Left ventricle myocardium inferior (tissue), 1 donor: ENCODE data around the gene CLPSL2. TPM values are rescaled to one million over a fixed set of nuclear protein-coding genes. Genes with fewer than 3 reads are reported as not detected.
"Not testable (repeated sequence)": the region's sequence is repeated elsewhere in the genome, so short reads cannot be mapped to it uniquely, and the experiment has no call there.

Source experiments
- DNase-seq: peaks from one replicate; pipeline ENCODE4 v3.0.0-alpha.2; 2020
- H3K27ac ChIP-seq: fragments of 200-600 bp; replicated peaks from 2 replicates; pipeline ENCODE4 v1.8.0; 2021
- H3K27me3 ChIP-seq: fragments of 200-600 bp; 2 replicates; pipeline ENCODE4 v1.8.0; 2021; ENCODE audit warnings: low read depth
- H3K36me3 ChIP-seq: fragments of 200-600 bp; 2 replicates; pipeline ENCODE4 v1.8.0; 2021
- H3K4me1 ChIP-seq: fragments of 200-600 bp; 2 replicates; pipeline ENCODE4 v1.8.0; 2021
- H3K4me3 ChIP-seq: fragments of 200-600 bp; 2 replicates; pipeline ENCODE4 v1.8.0; 2021; ENCODE audit warnings: mild to moderate bottlenecking, moderate library complexity
- H3K9me3 ChIP-seq: fragments of 200-600 bp; replicated peaks from 2 replicates; pipeline ENCODE4 v1.8.0; 2021
- CTCF ChIP-seq: fragments of 200-600 bp; IDR thresholded peaks from 2 replicates; pipeline ENCODE4 v1.8.0; 2021; ENCODE audit warnings: antibody characterized with exemption, mild to moderate bottlenecking, borderline replicate concordance
- intact Hi-C: fragments of 100-400 bp; cut with micrococcal nuclease; formaldehyde crosslinking; loops from one replicate; pipeline ENCODE4 v1.11.0; 2022
- total RNA-seq: library from RNA; stranded (reverse); fragmentation: NEBNext Ultra II Directional; extraction: Animal tissue kit (Norgen Biotek cat#: 25700); gene quantifications from one replicate; pipeline ENCODE4 v1.2.1, GENCODE V29; 2021
- donor health status: DM: no; HTN: yes; CAD: no; lungs with severe emphysema.

CLPSL2 gene
- total RNA-seq, 1 donor from 2014 or later, result not detected

- Histone ChIP-seq H3K27ac (peak overlapping the region; percentile 100), H3K27me3 (no peaks in the 10 kb centered on the region), H3K4me3 (no peak overlapping the region), H3K4me1 (peaks cover 88% of the 10 kb centered on the region), H3K36me3 (no peaks in the 10 kb centered on the region), H3K9me3 (no peaks in the 10 kb centered on the region)
- DNase-seq, result no peak
- no peak for TF ChIP-seq CTCF
- intact Hi-C loops, result no loop called here
Measured at GRCh38 chr6:35729722-35730121, 46.7 kb upstream of the CLPSL2 start.

GRCh38 chr6:35730745-35731413 lies 45.5 kb upstream of the CLPSL2 start:
- intact Hi-C loops, result no loop called here
- no peaks in the 10 kb centered on the region for H3K9me3 ChIP-seq
- peaks cover 79% of the 10 kb centered on the region for H3K4me1 ChIP-seq
- H3K27ac ChIP-seq, result peak overlapping the region; percentile 100
- DNase-seq, result no peak
- H3K27me3 ChIP-seq, result no peaks in the 10 kb centered on the region
- TF ChIP-seq CTCF, result no peak
- no peaks in the 10 kb centered on the region for H3K36me3 ChIP-seq
- H3K4me3 ChIP-seq, result peak overlapping the region; percentile 75

- Histone ChIP-seq H3K27me3 (no peaks in the 10 kb centered on the region), H3K4me3 (peak overlapping the region; percentile 75), H3K4me1 (peaks cover 79% of the 10 kb centered on the region), H3K9me3 (no peaks in the 10 kb centered on the region), H3K27ac (peak overlapping the region; percentile 100), H3K36me3 (no peaks in the 10 kb centered on the region)
- no peak for TF ChIP-seq CTCF
- peak; percentile 99 for DNase-seq
- intact Hi-C loops, result no loop called here
Measured at GRCh38 chr6:35731414-35731735, 45.0 kb upstream of the CLPSL2 start.

- peak; percentile 46 for TF ChIP-seq CTCF
- peaks cover 78% of the 10 kb centered on the region for H3K4me1 ChIP-seq
- DNase-seq, result peak; percentile 99
- H3K9me3 ChIP-seq, result no peaks in the 10 kb centered on the region
- intact Hi-C loops, result no loop called here
- H3K4me3 ChIP-seq, result peak overlapping the region; percentile 75
- no peaks in the 10 kb centered on the region for H3K36me3 ChIP-seq
- H3K27ac ChIP-seq, result peak overlapping the region; percentile 100
- no peaks in the 10 kb centered on the region for H3K27me3 ChIP-seq
Measured at GRCh38 chr6:35731736-35732532, 44.5 kb upstream of the CLPSL2 start.

- Histone ChIP-seq H3K36me3 (no peaks in the 10 kb centered on the region), H3K27ac (peak overlapping the region; percentile 100), H3K4me1 (peaks cover 73% of the 10 kb centered on the region), H3K27me3 (no peaks in the 10 kb centered on the region), H3K4me3 (no peak overlapping the region), H3K9me3 (no peaks in the 10 kb centered on the region)
- TF ChIP-seq CTCF, result no peak
- intact Hi-C loops, result no loop called here
- DNase-seq, result no peak
Measured at GRCh38 chr6:35733633-35734032, 42.8 kb upstream of the CLPSL2 start.

- H3K9me3 ChIP-seq, H3K36me3 ChIP-seq, H3K4me3 ChIP-seq, DNase-seq, intact Hi-C loops, H3K27me3 ChIP-seq: not testable (repeated sequence)
- peak overlapping the region; percentile 100 for H3K27ac ChIP-seq
- peaks cover 68% of the 10 kb centered on the region for H3K4me1 ChIP-seq
Measured at GRCh38 chr6:35734319-35734718, 42.1 kb upstream of the CLPSL2 start.
